Adrenal gland (tissue), 12 donors: Measurements from ENCODE around the gene GAK. TPM values are rescaled to one million over a fixed set of nuclear protein-coding genes. Genes with fewer than 3 reads are reported as not detected.

Experiments
- DNase-seq, 7 donors: peaks; one replicate each; pipeline ENCODE4 v3.0.0-alpha.2; 2019 to 2020
- H3K27ac ChIP-seq, 5 donors: fragments of 200-600 bp; sonication (generic) in 4 of 5; 1 replicate in 3 of 5; 2 replicates in 2 of 5; pipeline versions ENCODE4 v1.5.1 to v1.8.0; 2016 to 2020; ENCODE audit warnings: mild to moderate bottlenecking in 1 of 5
- H3K27me3 ChIP-seq: fragments of 200-600 bp; 2 replicates; pipeline ENCODE4 v1.8.0; 2021
- H3K36me3 ChIP-seq, 2 donors: fragments of 200-600 bp; replicated peaks in 1 of 2; 1 replicate in 1 of 2; 2 replicates in 1 of 2; pipeline versions ENCODE4 v1.5.1 to v1.8.0; 2018 to 2022
- H3K4me1 ChIP-seq, 2 donors: fragments of 200-600 bp; replicated peaks in 1 of 2; 1 replicate in 1 of 2; 2 replicates in 1 of 2; pipeline versions ENCODE4 v1.5.1 to v1.8.0; 2018 to 2021
- H3K4me3 ChIP-seq, 4 donors: fragments of 200-600 bp; sonication (generic) in 3 of 4; one replicate each; pipeline ENCODE4 v1.5.1; 2016 to 2018
- H3K9me3 ChIP-seq, 3 donors: fragments of 200-600 bp; sonication (generic) in 1 of 3; replicated peaks in 1 of 3; 1 replicate in 2 of 3; 2 replicates in 1 of 3; pipeline versions ENCODE4 v1.5.1 to v1.8.0; 2016 to 2021
- POLR2A ChIP-seq, 2 donors: fragments of 450-650 bp; IDR thresholded peaks; one replicate each; pipeline ENCODE4 v1.6.1; 2017; ENCODE audit warnings: antibody characterized with exemption in 2 of 2, mild to moderate bottlenecking in 2 of 2, moderate library complexity in 1 of 2
- WGBS, 4 donors: extraction: QIAGEN DNeasy Blood & Tissue Kit in 2 of 4; methylation state at CpG; one replicate each; pipeline versions ENCODE4 v1.1.5 to v1.1.7; 2013 to 2017; 5-methylcytosine and 5-hydroxymethylcytosine counted together
- intact Hi-C, 2 donors: fragments of 100-400 bp; cut with DNase I; formaldehyde crosslinking; loops; one replicate each; pipeline versions ENCODE4 v1.14.1 to v1.15.0; 2022 to 2023
- polyA plus RNA-seq, 3 donors: library from polyadenylated mRNA; stranded (reverse); fragments of 200-250 nt in 2 of 3; fragments of 350-450 nt in 1 of 3; fragmentation: Illumina TruSeq in 1 of 3; extraction: RNeasy Lipid Tissue Mini Kit (QIAGEN cat#74804) in 1 of 3; gene quantifications; one replicate each; pipeline ENCODE4 v1.2.3, GENCODE V29; 2013 to 2014
- total RNA-seq, 9 donors: library from RNA; depleted of rRNA in 4 of 9; stranded (reverse); fragments of >200 nt in 4 of 9; fragments of 120-200 nt in 1 of 9; fragmentation: NEBNext Ultra II Directional in 1 of 9; extraction: Animal tissue kit (Norgen Biotek cat#: 25700) in 1 of 9; gene quantifications; one replicate each; pipeline versions ENCODE4 v1.1.0 to v1.2.4, GENCODE V29; 2013 to 2023
- TF ChIP-seq, protein P1 (sequence below), 6 experiments: fragments of 450-650 bp in 4 of 6; fragments of 200-600 bp in 2 of 6; sonication (generic) in 1 of 6; IDR thresholded peaks; 1 replicate in 5 of 6; 2 replicates in 1 of 6; pipeline versions ENCODE4 v1.5.1 to v1.8.0; 2016 to 2021; ENCODE audit warnings: antibody characterized with exemption in 6 of 6, mild to moderate bottlenecking in 2 of 6, moderate library complexity in 1 of 6
- donor health status: healthy with polysubstance abuse.
- donor health status: Bipolar disorder and iron deficiency.
- donor health status: DM: yes; HTN: yes; CAD: no.
- donor health status: DM: no; HTN: no; CAD: no.
- donor health status: DM: no; HTN: no; CAD: no.
- donor health status: DM: yes; HTN: yes; CAD: no.

GAK gene
- total and polyA plus RNA-seq, 12 donors: 39.0 to 381 (median 132) TPM

DNA sequence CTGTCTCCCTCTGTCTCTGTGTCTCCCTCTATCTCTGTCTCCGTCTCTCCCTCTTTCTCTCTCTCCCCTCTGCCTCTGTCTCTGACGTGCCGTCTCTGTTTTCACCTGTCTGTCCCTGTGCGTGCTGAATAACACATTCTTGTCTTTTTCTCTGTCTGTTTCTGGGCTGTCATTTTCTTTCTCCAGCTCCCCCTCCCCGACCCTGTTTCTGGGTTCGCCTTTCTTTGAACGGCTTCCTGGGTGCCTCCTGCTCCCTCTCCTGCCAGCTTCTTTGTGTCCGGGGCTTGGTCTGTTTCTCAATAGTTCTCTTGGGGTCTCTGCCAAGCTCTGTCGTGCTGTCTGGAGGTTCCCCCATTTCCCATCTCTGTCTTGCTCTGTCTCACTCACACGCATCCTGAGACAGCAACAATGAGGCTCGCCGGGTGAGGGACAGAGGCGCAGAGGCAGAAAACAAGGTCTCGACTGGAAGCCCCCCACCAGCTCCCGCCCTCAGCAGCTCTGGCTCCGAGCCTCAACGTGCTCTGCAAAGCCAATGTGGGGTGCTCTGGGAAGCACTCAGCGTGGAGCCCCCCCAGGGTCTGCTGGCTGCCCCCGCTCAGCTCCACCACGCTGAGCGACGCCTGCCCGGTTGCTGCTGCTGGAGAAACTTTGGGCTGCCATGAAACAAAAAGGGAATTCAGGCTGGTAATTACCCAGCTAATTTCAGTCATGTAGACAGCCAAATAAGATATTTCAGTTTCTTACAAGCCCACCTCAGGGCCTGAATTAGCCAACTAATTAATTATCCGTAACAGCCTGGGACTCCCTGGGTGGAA, 109.5 kb downstream of the GAK start:
- Histone ChIP-seq H3K36me3 (no peaks in the 10 kb centered on the region), H3K27ac (no peak overlapping the region), H3K27me3 (no peaks in the 10 kb centered on the region), H3K4me3 (no peak overlapping the region), H3K9me3 (no peaks in the 10 kb centered on the region), H3K4me1 (peaks cover 6 to 8% of the 10 kb centered on the region in 2 donors)
- intact Hi-C loops: no loop called here
- DNase-seq: no peak
- WGBS, 4 donors: 68 to 78% (median 73%) methylated on average over 18 to 24 of the region's 24 CpGs
- TF ChIP-seq, protein P1, sequence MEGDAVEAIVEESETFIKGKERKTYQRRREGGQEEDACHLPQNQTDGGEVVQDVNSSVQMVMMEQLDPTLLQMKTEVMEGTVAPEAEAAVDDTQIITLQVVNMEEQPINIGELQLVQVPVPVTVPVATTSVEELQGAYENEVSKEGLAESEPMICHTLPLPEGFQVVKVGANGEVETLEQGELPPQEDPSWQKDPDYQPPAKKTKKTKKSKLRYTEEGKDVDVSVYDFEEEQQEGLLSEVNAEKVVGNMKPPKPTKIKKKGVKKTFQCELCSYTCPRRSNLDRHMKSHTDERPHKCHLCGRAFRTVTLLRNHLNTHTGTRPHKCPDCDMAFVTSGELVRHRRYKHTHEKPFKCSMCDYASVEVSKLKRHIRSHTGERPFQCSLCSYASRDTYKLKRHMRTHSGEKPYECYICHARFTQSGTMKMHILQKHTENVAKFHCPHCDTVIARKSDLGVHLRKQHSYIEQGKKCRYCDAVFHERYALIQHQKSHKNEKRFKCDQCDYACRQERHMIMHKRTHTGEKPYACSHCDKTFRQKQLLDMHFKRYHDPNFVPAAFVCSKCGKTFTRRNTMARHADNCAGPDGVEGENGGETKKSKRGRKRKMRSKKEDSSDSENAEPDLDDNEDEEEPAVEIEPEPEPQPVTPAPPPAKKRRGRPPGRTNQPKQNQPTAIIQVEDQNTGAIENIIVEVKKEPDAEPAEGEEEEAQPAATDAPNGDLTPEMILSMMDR (IDR thresholded peaks at IDR 0.05): no peak
- TF ChIP-seq POLR2A (IDR thresholded peaks at IDR 0.05): no peak

DNA sequence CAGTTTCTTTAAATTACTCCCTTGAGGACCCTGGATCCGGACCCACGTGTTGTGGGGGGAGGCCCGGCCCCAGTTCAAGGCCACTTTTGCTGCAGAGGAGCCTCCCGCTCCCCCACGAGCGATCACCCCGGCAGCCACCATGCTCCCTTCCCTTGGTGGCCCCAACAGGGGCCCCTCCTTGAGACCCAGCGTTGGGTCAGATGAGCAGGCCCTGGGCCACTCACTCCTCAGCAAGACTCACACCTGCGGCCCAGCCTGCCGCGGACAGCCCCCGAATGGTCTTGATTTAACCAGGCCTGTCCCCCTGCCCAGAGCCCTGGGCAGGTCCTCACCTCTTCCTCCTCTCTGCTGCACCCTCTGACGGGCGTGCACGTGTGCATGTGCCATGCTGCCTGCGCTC, 110.5 kb downstream of the GAK start:
- 79 to 90% (median 84%) methylated on average over 13 to 16 of the region's 16 CpGs for WGBS, 4 donors
- no peak for DNase-seq

DNA sequence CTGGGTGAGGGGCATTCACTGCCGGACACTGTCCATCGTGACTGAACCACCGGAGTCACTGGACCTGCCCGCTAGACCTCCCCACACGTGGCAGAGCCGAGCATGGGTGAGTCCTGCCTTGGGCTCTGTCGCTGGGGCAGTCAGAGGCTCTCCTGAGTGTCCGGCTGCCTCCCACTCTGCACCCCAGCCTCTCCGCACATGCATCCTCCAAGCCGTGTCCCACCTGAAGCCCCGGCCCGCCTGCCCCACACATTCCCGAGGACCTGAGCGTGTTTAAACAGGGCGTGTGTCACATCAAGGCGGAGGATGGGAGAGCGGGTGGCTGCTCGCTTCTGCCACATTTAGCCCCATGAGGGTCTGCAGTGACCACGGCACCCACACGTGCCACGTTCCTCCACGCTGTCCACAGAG, 110.9 kb downstream of the GAK start:
- WGBS, 4 donors: 82 to 87% (median 84%) methylated on average over 12 to 22 of the region's 22 CpGs
- no peak overlapping the region for H3K27ac ChIP-seq
- no peaks in the 10 kb centered on the region for H3K27me3 ChIP-seq
- H3K9me3 ChIP-seq: no peaks in the 10 kb centered on the region
- no peaks in the 10 kb centered on the region for H3K36me3 ChIP-seq
- TF ChIP-seq POLR2A (IDR thresholded peaks at IDR 0.05): no peak
- TF ChIP-seq, protein P1 (IDR thresholded peaks at IDR 0.05): no peak
- H3K4me1 ChIP-seq: peaks cover 4 to 6% of the 10 kb centered on the region in 2 donors
- DNase-seq: no peak
- no peak overlapping the region for H3K4me3 ChIP-seq
- intact Hi-C loops: no loop called here

More for the DNA sequence above, 110.5 kb downstream of the GAK start:
- TF ChIP-seq, protein P1 (IDR thresholded peaks at IDR 0.05): no peak
- TF ChIP-seq POLR2A (IDR thresholded peaks at IDR 0.05): no peak
- H3K27me3 ChIP-seq: no peaks in the 10 kb centered on the region
- H3K27ac ChIP-seq: no peak overlapping the region
- H3K9me3 ChIP-seq: no peaks in the 10 kb centered on the region
- no peaks in the 10 kb centered on the region for H3K36me3 ChIP-seq
- H3K4me1 ChIP-seq: peaks cover 6 to 7% of the 10 kb centered on the region in 2 donors
- H3K4me3 ChIP-seq: no peak overlapping the region
- intact Hi-C loops: no loop called here

DNA sequence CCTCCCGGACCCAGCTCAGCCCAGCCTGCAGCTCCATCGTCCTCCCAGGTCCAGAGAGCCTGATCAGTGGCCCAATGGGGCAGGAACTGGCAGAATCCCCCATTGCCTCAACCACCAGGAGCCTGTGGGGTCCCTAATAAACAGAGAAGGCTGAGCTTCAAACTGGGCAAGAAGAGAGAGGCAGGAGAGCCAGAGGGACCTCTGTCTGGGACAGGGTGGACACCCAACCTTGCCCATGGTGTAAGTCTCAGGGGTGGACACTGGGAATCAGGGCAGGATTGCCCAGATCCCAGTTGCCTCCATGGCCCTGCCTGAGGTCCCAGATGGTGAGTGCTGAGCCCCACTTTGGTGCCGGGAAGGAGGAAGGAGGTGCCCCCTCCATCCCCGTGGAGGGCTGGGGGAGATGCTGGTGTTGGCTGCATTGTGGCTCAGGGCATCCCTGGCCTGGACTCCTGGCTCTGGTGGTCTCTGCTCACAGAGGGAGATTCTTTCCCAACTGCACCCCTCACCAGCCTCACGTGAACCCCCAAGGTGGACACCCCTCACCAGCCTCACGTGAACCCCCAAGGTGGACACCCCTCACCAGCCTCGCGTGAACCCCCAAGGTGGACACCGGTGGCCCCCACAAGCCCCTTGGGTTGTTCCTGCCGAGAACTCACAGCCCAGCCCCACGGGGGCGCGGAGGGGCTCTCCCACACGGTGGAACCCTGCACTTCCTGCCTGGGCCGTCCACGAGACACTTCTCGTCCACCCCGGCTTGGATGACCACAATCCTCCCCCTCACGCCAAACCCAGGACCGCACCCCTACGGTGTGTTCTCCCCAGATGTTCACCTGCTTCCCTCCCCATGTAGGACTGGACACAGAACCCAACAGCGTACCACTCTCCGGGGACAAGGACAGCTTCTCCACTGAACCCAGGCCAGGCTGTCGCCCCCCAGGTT, 111.6 kb downstream of the GAK start:
- Histone ChIP-seq H3K27ac (no peak overlapping the region), H3K36me3 (no peaks in the 10 kb centered on the region), H3K9me3 (no peaks in the 10 kb centered on the region), H3K27me3 (no peaks in the 10 kb centered on the region), H3K4me3 (no peak overlapping the region), H3K4me1 (peaks cover 4 to 6% of the 10 kb centered on the region in 2 donors)
- intact Hi-C loops: no loop called here
- WGBS, 4 donors: 85 to 89% (median 87%) methylated on average over 11 to 24 of the region's 24 CpGs
- TF ChIP-seq, protein P1 (IDR thresholded peaks at IDR 0.05): no peak
- TF ChIP-seq POLR2A (IDR thresholded peaks at IDR 0.05): no peak
- DNase-seq: no peak
